OCI-LY1 (cell line): ENCODE data around the gene SECISBP2L.

ENCODE experiments used
- CTCF ChIP-seq: fragments of 200-600 bp; sonication (generic), shearing (Covaris generic); IDR thresholded peaks from 2 replicates; pipeline ENCODE4 v1.5.1; 2017; ENCODE audit warnings: mild to moderate bottlenecking, antibody characterized with exemption, low read length, moderate library complexity, mixed read lengths
- EZH2 ChIP-seq: fragments of 200-600 bp; sonication (generic), shearing (Covaris generic); IDR thresholded peaks from 2 replicates; pipeline ENCODE4 v1.8.0; 2017; ENCODE audit warnings: borderline replicate concordance, mixed run types, mild to moderate bottlenecking, antibody characterized with exemption, low read length, moderate library complexity, mixed read lengths

DNA sequence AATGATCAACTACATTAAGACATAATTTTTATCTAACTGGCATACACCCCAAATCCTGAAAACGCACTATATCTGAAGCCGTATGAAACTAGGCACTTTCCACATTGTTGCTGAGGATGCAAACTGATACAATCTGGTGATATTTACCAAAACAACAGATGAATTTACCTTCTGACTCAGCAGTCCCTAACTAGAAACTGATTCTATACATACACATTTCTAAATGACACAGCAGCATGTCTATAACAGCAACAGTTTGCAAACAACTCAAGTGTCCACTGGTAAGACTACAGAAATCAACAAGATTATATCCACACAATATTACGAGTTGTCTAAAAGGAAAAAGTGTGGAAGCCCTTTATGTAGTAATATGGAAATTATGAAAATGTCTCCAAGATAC lies 22.9 kb downstream of the SECISBP2L start:
- no peak for TF ChIP-seq CTCF
- TF ChIP-seq EZH2: no peak
